ENCODE results near the gene MSL1. TPM values are rescaled to one million over a fixed set of nuclear protein-coding genes. Genes with fewer than 3 reads are reported as not detected.
A peak's percentile ranks its signal among the peaks of the same experiment; 100 is the strongest.

The MSL1 gene
- polyA plus RNA-seq, 1 donor from 2014 or later, result 137 TPM

DNA sequence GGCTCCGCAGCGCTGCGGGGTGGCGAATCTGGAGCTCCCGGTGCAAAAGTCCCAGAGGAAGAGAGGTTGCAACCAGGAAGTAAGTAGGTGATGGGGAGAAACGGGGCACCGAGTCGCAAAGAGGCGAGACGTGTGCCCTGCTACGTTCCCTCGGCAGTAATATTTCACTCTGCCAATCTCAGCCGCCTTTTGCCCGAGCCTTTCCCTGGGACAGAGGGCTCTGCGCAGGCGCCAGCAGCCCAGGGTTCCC, 21.4 kb upstream of the MSL1 start, which contains the start of gene NR1D1:
TSS of gene NR1D1 (minus strand) at position 171 of the 250 bp plus-strand sequence. CDS start 495 bp downstream, outside the sequence.
- Histone ChIP-seq H3K9me2 (ENCODE audit: insufficient read depth, low read length) (no peaks in the 10 kb centered on the region), H3K27me3 (ENCODE audit: insufficient read depth, low read depth, low read length) (no peaks in the 10 kb centered on the region), H2AFZ (ENCODE audit: low read depth, low read length) (peak within 1 kb of the TSS; percentile 49), H3F3A (ENCODE audit: insufficient read depth, low read length, poor library complexity, severe bottlenecking) (no peaks in the 10 kb centered on the region), H3K79me2 (replicated peaks; ENCODE audit: insufficient read depth, low read length) (no peaks in the 10 kb centered on the region), H3K9ac (ENCODE audit: low read length) (peak within 1 kb of the TSS; percentile 55), H3K9me3 (ENCODE audit: low read length) (no peaks in the 10 kb centered on the region), H4K20me1 (ENCODE audit: insufficient read depth) (no peaks in the 10 kb centered on the region), H3K36me3 (ENCODE audit: insufficient read depth, low read length) (no peaks in the 10 kb centered on the region), H3K27ac (ENCODE audit: low read length) (peak within 1 kb of the TSS; percentile 52), H3K4me3 (ENCODE audit: low read length) (peak within 1 kb of the TSS; percentile 78), H3K4me2 (ENCODE audit: low read length) (peak within 1 kb of the TSS; percentile 87)
- TF ChIP-seq SMC3 (conservative IDR thresholded peaks at IDR 0.05; ENCODE audit: poor library complexity) (peak; percentile 59), TAF1 (IDR thresholded peaks at IDR 0.05; ENCODE audit: low read depth) (peak; percentile 35), EP300 (conservative IDR thresholded peaks at IDR 0.05; ENCODE audit: poor library complexity, severe bottlenecking) (peak; percentile 30), RAD21 (conservative IDR thresholded peaks at IDR 0.05) (no peak), EZH2 (IDR thresholded peaks at IDR 0.05; ENCODE audit: borderline replicate concordance, insufficient read depth, low read length, poor library complexity, severe bottlenecking) (no peak), MXI1 (conservative IDR thresholded peaks at IDR 0.05; ENCODE audit: poor library complexity, severe bottlenecking) (no peak), POLR2AphosphoS5 (IDR thresholded peaks at IDR 0.05) (peak; percentile 65)
- TF ChIP-seq, protein P1, sequence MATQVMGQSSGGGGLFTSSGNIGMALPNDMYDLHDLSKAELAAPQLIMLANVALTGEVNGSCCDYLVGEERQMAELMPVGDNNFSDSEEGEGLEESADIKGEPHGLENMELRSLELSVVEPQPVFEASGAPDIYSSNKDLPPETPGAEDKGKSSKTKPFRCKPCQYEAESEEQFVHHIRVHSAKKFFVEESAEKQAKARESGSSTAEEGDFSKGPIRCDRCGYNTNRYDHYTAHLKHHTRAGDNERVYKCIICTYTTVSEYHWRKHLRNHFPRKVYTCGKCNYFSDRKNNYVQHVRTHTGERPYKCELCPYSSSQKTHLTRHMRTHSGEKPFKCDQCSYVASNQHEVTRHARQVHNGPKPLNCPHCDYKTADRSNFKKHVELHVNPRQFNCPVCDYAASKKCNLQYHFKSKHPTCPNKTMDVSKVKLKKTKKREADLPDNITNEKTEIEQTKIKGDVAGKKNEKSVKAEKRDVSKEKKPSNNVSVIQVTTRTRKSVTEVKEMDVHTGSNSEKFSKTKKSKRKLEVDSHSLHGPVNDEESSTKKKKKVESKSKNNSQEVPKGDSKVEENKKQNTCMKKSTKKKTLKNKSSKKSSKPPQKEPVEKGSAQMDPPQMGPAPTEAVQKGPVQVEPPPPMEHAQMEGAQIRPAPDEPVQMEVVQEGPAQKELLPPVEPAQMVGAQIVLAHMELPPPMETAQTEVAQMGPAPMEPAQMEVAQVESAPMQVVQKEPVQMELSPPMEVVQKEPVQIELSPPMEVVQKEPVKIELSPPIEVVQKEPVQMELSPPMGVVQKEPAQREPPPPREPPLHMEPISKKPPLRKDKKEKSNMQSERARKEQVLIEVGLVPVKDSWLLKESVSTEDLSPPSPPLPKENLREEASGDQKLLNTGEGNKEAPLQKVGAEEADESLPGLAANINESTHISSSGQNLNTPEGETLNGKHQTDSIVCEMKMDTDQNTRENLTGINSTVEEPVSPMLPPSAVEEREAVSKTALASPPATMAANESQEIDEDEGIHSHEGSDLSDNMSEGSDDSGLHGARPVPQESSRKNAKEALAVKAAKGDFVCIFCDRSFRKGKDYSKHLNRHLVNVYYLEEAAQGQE (IDR thresholded peaks at IDR 0.05; ENCODE audit: borderline replicate concordance), result no peak
- TF ChIP-seq, protein P2, sequence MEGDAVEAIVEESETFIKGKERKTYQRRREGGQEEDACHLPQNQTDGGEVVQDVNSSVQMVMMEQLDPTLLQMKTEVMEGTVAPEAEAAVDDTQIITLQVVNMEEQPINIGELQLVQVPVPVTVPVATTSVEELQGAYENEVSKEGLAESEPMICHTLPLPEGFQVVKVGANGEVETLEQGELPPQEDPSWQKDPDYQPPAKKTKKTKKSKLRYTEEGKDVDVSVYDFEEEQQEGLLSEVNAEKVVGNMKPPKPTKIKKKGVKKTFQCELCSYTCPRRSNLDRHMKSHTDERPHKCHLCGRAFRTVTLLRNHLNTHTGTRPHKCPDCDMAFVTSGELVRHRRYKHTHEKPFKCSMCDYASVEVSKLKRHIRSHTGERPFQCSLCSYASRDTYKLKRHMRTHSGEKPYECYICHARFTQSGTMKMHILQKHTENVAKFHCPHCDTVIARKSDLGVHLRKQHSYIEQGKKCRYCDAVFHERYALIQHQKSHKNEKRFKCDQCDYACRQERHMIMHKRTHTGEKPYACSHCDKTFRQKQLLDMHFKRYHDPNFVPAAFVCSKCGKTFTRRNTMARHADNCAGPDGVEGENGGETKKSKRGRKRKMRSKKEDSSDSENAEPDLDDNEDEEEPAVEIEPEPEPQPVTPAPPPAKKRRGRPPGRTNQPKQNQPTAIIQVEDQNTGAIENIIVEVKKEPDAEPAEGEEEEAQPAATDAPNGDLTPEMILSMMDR (IDR thresholded peaks at IDR 0.05; ENCODE audit: poor library complexity, severe bottlenecking), result peak; percentile 14

- Histone ChIP-seq H3K4me3 (ENCODE audit: low read length) (peak overlapping the region; percentile 78), H3K36me3 (ENCODE audit: insufficient read depth, low read length) (no peaks in the 10 kb centered on the region), H3K27ac (ENCODE audit: low read length) (no peak overlapping the region), H3K79me2 (replicated peaks; ENCODE audit: insufficient read depth, low read length) (no peaks in the 10 kb centered on the region), H3K9me3 (ENCODE audit: low read length) (no peaks in the 10 kb centered on the region), H3K9ac (ENCODE audit: low read length) (peak overlapping the region; percentile 21), H4K20me1 (ENCODE audit: insufficient read depth) (no peaks in the 10 kb centered on the region), H3K4me2 (ENCODE audit: low read length) (peak overlapping the region; percentile 8), H2AFZ (ENCODE audit: low read depth, low read length) (peak overlapping the region; percentile 49), H3F3A (ENCODE audit: insufficient read depth, low read length, poor library complexity, severe bottlenecking) (no peaks in the 10 kb centered on the region), H3K27me3 (ENCODE audit: insufficient read depth, low read depth, low read length) (no peaks in the 10 kb centered on the region), H3K9me2 (ENCODE audit: insufficient read depth, low read length) (no peaks in the 10 kb centered on the region)
- TF ChIP-seq TAF1 (IDR thresholded peaks at IDR 0.05; ENCODE audit: low read depth) (peak; percentile 0), MXI1 (conservative IDR thresholded peaks at IDR 0.05; ENCODE audit: poor library complexity, severe bottlenecking) (peak; percentile 97), POLR2AphosphoS5 (IDR thresholded peaks at IDR 0.05) (no peak), EP300 (conservative IDR thresholded peaks at IDR 0.05; ENCODE audit: poor library complexity, severe bottlenecking) (peak; percentile 2)
Observed at GRCh38 chr17:40100669-40101366, 21.0 kb upstream of the MSL1 start.
